ENCODE data around the gene SLC9A9.
A peak's percentile ranks its signal among the peaks of the same experiment; 100 is the strongest.
"Not testable (repeated sequence)": the region's sequence is repeated elsewhere in the genome, so short reads cannot be mapped to it uniquely, and the experiment has no call there.

The SLC9A9 gene

GRCh38 chr3:143437405-143437804 is 410.9 kb downstream of the SLC9A9 start:
- DNase-seq: no peak

DNA sequence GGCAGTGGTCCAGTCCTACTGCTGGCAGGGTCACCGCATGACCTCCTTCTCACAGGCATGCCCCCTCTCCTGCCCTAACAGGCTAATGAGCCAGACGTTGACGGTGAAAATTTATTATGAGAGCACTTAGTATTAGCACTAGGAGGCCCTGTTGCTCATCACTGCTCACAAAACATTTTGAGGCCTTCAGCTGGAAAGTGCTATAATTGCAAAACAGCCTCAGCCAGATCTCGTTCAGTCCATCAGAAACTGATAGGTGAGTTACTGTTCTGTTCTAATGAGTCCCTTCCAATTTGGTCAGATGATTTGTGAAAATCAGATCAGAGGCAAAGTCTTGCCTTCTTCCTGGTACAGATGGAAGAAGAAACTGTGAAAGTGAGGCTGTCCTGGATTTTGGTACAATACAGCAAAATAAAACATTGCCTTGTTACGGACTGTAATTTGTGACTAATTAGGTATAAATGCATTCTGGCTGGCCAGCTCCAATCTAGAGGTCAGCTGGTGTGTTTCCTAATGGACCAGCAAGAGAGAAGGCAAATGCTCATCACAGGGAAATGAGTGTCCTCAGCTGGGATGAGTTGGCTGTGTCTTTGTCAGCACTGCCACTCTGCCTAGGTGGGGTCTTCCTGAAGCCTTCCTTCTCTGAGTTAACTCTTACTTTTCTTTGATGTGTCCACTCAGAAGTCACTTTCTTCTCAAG is 411.9 kb downstream of the SLC9A9 start:
- no peak for DNase-seq

DNA sequence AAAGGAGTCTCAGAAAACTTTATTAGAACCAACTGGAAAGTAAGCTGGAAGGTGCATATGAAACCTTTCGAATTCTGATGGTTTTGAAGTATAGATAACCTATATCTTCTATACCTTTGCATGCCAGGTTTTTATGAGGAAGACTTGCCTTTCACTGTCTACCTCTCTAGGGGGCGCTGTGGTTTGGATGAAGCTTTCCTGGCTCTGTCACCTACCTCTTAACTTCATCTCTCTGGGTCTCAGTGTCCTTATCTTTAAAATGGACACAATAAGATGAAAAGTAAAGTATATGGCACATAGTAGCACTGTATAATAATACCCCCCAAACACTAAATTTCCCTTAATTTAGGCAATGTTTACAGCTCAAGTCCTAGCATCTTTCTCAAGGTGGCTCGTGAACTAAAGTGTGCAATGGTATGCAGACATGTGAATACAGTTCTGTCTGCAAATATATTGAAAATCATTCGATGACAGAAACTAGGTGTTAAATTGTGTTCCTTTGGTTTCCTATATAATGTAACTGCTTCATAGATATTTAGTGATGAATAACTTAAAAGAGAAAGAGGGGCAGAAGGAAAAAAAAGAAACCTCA is 414.4 kb downstream of the SLC9A9 start:
- peak; percentile 45 for DNase-seq

GRCh38 chr3:143431298-143431697 is 417.0 kb downstream of the SLC9A9 start:
- not testable (repeated sequence) for DNase-seq

DNA sequence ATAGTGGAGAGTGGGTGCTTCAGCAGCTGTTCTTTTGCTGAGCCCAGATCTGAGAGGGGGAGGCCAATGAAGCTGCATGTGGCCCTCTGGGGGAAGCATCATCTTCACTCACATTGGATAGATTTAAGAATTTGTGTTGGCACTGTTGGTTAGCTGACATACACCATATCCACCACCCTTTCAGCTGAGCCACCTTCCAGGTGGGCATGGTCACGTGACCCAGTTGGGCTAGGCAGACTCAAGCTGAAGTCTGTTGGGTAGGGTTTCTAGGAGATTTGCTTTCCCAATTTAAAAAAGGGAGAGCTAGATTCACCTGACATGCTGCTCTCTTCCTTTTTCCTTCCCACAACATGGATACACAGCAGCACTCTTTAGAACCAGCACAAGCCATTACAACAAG is 417.7 kb downstream of the SLC9A9 start:
- no peak for DNase-seq

DNA sequence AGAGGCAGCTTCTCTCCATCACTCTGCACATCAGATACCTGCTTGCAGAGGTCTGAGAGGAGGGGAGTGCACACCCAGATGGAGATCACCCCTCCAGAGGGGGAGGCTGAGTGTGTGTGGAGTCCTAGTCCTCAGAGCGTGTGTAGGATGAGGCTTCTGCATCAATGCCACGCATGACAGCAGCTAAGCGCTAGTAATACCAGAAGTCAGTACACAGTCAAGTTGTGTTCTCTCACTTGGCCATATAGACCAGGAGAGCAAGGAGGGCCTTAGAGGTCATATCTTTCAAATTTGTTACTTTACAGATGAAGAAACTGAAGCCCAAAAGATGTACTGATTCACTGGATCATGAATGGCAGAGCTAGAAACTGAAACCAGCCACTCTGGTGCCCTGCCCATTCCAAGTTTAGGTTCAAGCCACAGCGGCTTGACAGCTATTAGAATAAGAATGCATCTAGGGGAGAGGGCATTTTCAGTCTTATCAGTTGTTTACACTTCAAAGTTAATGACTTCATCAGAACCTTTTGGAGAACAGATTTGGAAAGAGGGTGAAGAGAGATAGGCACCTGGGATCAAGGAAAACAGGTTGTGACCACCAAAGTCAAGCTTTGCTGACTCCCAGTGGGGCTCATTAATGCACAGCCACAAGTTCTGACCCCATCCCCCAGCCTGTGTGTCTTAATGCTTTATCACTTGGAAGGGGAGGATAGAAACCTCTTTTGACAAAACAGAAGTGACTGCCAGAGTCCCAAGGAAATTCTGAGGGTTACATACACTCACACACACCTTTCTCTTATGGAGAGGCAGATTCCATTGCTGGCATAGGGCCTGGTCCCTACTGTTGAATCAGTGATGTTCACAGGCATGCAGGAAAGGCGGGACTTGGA is 418.4 kb downstream of the SLC9A9 start:
- no peak for DNase-seq

- no peak for DNase-seq
Observed at GRCh38 chr3:143428294-143428693, 420.0 kb downstream of the SLC9A9 start.

GRCh38 chr3:143427631-143428030 is 420.6 kb downstream of the SLC9A9 start:
- DNase-seq: no peak

DNA sequence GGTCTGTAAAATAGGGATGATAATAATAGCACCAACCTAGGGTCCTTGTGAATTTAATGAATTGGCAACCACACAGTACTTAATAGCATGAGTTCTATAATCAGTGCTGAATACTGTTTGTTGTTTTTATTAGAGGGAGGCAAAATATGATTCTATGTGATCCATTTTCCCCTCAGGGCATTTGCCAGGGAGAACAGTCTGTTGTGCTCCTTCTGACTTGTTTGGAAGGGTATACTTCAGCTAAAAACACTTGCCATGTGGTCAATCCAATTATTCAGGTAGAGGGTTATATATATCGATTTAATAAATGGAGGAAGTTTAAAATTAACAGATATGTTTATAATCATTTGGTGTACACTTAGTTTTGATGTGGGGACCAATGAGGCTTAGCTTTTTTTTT is 423.4 kb downstream of the SLC9A9 start:
- no peak for DNase-seq

DNA sequence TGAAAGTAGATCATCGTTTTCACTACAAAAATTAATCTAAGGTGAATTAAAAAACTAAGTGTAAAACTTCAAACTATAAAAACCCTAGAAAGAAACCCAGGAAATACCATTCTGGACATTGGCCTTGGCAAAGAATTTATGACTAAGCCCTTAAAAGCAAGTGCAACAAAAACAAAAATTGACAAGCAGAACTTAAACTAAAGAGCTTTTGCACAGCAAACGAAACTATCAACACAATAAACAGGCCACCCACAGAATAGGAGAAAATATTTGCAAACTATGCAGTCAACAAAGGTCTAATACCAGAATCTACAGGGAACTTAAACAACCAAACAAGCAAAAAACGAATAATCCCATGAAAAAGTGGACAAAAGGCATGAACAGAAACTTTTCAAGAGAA is 426.7 kb downstream of the SLC9A9 start:
- DNase-seq: no peak

DNA sequence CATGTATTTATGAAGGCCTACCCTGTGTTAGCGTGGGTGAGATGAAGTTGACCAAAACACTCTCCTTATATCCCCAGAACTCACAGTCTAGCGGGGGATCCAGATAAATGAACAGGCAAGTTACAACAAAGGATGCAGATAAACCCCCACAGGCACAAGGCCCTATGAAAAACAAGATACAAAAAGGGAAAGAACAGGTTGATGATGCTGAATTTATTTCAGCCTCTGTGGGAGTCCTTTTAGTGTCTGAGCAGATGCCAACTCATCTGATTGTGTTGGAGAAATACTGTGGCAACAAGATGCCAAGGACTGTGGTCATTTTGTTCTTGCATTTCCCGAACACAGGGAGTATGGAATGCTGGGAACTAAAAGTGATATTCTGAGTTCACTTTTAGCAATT is 428.7 kb downstream of the SLC9A9 start:
- no peak for DNase-seq

DNA sequence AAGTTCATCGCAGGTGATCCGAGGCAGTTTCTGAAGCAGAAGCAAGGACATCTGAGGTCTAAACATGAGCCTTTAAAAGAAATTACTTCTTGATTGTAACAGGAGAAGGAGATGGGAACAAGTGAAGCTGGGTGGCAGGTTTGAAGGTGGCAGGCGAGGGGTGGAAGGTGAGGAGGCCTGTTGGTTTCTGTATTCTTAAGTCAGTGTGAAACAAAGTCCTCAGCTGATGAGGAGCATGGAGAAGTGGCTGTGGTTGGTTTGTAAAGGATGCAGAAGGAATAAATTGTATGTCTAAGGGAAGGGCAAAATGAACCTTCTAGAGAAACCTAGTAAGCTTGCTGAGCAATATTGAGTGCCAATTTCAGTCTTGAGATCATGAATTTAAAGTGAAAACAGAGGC is 429.9 kb downstream of the SLC9A9 start:
- DNase-seq: no peak

DNA sequence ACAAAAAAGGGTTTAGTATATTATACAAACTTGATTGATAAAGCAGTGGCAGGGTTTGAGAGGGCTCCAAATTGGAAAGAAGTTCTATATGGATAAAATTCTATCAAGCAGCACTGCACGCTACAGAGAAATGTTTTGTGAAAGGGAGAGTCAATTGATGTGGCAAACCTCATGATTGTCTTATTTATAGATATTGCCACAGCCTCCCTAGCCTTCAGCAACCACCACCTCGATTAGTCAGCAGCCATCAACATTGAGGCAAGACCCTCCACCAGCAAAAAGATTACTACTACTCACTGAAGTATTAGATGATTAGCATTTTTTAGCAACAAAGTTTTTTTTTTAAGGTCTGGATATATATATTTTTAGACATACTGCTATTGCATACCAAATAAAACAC is 432.0 kb downstream of the SLC9A9 start:
- no peak for DNase-seq

GRCh38 chr3:143414571-143415253 is 433.6 kb downstream of the SLC9A9 start:
- DNase-seq: peak; percentile 59

DNA sequence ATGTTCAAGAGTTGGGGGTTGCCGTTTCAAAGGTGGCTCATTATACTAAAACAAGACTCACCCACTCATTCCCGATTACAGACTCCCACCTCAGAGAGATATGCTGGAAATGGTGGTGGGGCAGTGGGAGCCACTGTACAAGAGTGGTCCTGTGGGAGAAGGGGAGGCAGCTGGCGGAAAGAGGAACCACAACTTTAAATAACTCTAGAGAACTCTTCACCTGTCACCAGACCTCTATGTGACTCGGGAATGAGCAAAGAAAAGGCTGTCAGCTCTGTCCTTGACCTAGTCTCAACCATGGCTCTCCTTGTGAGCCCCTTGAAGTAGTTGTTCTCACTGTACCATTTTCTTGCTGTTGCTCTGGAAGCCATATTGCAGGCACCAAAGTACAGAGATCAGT is 434.9 kb downstream of the SLC9A9 start:
- no peak for DNase-seq

GRCh38 chr3:143412084-143412483 is 436.2 kb downstream of the SLC9A9 start:
- DNase-seq: no peak

GRCh38 chr3:143410259-143410658 is 438.0 kb downstream of the SLC9A9 start:
- no peak for DNase-seq

DNA sequence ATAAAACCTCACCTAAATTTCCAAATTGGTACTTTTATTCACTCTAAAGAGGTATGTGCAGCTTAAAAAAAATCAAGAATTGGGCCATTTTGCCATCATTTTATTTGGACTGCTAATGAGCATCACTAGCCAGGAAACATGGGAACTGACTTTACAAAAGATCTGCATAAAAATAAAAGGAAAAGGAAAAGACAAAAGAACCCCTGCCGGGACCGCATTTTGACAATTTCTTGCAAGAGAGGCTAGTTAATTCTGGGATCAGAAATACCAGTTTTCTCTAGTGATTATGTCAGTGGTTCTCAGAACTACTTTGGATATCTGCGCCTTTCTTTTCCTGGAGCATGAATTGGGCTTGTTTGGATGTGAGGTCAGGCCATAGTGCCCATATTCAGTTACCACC is 439.5 kb downstream of the SLC9A9 start:
- DNase-seq: no peak

GRCh38 chr3:143402602-143403001 is 445.7 kb downstream of the SLC9A9 start:
- DNase-seq: no peak

DNA sequence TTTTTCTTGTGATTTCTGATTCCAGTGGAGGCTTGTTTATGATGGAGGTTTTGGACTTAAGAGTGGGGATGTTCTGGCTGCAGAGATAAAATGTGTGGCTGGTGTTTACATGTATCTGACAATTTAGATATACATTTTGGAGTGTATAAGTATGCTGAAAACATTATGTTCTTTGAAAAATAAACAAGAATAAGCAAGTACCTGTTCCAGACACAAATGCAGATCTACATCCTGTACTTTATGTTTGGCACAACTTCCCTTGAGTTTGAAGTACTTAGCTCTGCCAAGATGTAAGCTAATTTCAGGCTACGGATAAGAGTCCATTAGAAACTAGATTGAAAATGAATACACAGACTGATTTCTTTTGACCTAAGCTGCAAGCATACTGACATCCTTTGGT is 451.5 kb downstream of the SLC9A9 start:
- no peak for DNase-seq

- no peak for DNase-seq
Observed at GRCh38 chr3:143389388-143389787, 458.9 kb downstream of the SLC9A9 start.

GRCh38 chr3:143387425-143387824 is 460.8 kb downstream of the SLC9A9 start:
- DNase-seq: no peak

- DNase-seq: no peak
Observed at GRCh38 chr3:143384076-143384475, 464.2 kb downstream of the SLC9A9 start.
